ENCODE data around the gene PARN.
"Not testable (repeated sequence)": the region's sequence is repeated elsewhere in the genome, so short reads cannot be mapped to it uniquely, and the experiment has no call there.

Gene PARN, protein sequence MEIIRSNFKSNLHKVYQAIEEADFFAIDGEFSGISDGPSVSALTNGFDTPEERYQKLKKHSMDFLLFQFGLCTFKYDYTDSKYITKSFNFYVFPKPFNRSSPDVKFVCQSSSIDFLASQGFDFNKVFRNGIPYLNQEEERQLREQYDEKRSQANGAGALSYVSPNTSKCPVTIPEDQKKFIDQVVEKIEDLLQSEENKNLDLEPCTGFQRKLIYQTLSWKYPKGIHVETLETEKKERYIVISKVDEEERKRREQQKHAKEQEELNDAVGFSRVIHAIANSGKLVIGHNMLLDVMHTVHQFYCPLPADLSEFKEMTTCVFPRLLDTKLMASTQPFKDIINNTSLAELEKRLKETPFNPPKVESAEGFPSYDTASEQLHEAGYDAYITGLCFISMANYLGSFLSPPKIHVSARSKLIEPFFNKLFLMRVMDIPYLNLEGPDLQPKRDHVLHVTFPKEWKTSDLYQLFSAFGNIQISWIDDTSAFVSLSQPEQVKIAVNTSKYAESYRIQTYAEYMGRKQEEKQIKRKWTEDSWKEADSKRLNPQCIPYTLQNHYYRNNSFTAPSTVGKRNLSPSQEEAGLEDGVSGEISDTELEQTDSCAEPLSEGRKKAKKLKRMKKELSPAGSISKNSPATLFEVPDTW

DNA sequence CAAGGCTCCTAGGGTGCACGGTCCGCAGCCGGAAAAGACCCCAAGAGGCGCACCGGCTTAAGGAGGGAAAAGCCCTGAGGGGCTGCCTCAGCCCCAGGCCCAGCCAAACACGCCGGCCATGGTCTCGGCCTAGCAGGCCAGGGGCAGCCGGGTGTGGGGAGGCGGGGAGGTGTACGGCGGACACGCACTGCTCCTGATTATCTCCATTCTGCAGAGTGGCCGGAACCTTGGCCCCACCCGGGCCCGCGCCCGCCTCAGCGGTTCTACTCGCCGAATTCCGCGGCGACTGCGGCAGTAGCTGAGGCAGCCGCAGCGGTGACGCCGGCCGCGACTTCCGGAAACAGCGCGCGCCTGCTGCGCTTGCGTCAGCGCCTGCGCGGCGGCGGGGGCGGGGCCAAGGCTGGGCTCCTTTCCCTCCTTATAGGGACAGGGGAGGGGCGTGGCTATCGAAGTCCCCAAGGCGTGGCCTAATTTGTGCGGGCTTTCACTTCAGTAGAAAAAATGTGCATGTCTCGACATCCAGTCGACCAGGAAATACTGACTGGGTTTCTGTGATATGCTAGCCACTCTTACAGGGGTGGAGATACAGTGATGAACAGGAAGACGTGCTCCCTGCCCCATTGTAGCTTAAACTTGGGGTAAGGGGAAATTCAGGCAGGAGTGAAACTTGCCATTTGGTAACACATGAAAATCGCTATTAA lies at the start of gene PARN:
TSS of gene PARN (minus strand) at position 342 of the 701 bp plus-strand sequence. CDS start at position 207, 135 bp downstream.
- peak; percentile 98 for DNase-seq

DNA sequence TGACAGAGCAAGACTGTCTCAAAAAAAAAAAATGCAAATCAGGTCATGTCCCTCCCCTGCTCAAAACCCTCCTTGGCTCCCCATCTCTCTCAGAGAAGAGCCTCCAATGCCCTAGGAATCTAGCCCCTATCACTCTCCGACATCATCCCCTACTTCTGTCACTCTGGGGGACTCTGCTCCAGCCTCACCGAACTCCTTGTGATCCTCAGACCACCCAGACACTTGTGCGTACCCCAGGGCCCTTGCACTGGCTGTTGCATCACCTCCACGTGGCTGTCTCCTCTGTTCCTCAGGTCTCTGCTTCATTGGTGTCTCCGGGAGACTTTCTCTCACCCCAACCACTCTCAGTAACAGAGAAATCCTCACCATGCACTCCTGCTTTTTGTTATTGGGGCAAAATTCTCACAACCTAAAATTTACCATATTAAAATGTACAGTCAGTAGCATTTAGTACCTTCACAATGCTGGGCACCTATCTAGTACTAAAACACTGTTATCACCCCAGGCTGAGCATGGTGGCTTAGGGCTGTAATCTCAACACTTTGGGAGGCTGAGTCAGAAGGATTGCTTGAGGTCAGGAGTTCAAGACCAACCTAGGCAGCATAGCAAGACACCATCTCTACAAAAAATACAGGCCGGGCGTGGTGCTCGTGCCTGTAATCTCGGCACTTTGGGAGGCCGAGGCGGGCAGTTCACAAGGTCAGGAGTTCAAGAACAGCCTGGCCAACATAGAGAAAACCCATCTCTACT lies 48.9 kb upstream of the PARN start:
- no peak for DNase-seq

GRCh38 chr16:14677627-14678026 lies 47.6 kb upstream of the PARN start:
- DNase-seq, result no peak

- DNase-seq, result no peak
Measured at GRCh38 chr16:14676633-14677032, 46.6 kb upstream of the PARN start.

DNA sequence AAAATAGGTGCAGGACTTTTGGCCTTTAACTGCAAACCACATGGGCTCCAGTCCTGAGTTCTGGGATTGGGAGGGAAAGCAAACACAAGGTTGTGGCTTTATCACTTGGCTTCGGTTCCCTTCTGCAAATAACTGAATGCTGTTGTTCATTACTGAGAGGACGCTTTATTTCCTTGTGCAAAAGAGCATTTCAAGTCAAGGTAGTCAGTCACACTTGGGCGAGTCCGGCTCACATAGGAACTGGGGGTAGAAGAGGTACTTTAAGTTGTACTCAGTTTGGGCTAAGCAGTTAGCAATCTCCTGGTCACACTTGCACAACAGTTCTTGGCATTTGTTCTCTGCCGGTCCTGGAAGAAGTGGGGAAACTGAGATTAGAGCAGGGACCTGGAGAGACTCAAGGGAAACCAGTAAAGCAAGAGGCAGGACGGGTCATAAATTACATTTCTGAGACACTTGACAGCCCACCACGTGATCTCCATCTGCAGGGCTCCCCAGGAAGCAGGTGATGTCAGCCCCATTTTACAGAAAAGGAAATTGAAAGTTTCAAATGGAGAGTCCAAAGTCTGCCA lies 42.4 kb upstream of the PARN start:
- DNase-seq, result no peak

DNA sequence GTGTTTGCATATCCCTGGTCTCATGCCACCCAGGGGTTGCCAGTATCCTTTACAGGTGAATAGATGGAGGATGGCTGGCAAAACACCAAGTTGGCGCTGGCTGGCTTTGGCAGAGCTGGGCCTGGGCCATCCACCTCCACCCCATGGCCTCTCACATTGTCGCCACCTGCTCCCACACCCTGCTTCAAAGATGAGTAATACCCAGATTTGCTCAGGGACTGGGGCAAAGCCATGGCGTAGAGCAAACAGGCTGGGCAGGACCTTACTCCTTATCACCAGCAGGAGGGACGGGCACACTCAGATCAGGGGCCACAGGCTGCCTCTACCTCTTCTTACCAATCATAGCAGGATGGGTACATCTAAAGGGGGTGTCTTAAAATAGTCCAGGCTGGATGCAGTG lies 39.7 kb upstream of the PARN start:
- DNase-seq, result no peak

DNA sequence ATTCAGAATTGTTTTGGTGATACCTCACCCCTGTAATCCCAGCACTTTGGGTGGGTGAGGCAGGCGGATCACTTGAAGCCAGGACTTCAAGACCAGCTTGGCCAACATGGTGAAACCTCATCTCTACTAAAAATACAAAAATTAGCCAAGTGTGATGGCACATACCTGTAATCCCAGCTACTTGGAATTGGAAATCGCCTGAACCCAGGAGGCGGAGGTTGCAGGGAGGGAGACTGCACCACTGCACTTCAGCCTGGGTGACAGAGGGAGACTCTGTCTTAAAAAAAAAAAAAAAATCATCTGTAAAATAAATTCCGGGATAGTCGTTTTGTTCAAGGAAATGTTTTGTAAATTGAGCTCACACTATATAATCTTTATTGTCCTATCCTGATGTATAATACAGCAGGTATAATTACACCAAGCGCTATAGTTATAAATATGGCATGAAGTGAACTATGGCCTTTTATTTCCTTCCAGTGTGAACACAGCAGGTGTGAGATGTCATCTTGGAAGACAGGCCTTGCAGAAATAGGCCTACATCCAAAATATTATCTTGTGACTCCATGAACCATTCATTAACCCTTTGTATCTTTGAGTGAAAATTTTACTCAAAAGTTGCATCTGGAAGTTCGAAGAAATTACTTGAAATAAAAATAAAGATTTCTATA lies 38.6 kb upstream of the PARN start:
- no peak for DNase-seq

DNA sequence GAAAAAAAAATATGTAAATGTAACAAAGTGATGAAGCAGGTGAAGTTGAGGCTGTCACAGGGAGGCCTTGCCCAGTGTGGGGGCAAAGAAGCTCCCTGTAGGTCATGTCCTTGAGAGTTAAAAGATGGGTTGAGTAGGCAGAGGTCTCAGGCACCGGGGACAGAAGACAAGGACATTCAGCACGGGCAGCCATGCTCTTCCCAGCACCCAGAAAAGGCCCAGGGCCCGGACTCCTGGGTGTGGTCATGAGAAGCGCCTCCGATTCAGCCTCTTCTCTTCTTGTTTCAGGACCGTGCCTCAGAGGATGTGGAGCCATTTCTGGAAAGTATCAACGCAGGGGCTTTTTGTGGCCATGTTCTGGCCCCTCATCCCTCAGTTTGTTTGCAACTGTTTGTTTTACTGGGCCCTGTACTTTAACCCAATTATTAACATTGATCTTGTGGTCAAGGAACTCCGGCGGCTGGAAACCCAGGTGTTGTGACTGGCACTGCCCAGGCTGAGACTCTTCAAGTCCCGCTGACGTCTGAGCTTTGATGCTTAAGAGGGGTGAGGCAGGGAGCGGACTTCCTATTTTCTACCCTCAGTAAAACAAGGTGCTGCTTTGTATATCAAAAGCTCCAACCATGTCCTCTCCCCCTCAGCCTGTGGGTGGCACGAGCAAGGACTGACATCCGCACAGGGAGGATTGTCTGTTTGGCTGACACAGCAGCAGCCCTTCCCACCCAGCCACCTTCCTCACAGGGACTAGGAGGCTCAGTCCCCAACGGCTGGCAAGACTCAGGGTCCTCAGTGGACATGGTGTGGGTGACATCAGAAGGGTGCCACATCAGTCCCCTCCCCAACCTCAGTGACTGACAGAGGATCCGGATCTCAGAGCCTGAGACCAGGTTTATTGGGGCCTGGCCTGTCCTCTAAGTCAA lies 37.5 kb upstream of the PARN start:
- DNase-seq, result no peak

- peak in 1 of 2 donors; percentile 4 for DNase-seq
Measured at GRCh38 chr16:14658063-14658462, 28.0 kb upstream of the PARN start.

DNA sequence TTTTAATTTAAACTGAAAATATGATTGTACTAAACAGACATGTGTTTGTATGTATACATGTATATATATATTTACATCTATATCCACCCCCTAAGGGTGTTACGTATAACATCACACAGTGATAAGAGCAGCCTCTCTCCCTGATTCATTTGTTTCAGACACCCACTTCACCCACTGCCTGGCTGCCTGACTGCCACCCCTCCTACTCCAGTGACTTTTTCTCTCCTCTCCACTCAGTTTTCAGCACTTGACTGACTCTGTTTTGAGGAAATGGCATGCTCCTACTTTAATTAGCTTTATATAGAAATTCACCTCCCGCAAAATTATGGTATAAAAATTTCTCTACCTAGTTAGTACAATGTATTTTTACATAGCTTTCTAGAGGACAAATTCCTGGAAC lies 22.7 kb upstream of the PARN start:
- DNase-seq, result no peak

GRCh38 chr16:14650629-14651028 lies 20.6 kb upstream of the PARN start:
- no peak for DNase-seq

GRCh38 chr16:14649816-14650215 lies 19.8 kb upstream of the PARN start:
- no peak for DNase-seq

GRCh38 chr16:14641926-14642325 lies 11.9 kb upstream of the PARN start:
- DNase-seq, result no peak

DNA sequence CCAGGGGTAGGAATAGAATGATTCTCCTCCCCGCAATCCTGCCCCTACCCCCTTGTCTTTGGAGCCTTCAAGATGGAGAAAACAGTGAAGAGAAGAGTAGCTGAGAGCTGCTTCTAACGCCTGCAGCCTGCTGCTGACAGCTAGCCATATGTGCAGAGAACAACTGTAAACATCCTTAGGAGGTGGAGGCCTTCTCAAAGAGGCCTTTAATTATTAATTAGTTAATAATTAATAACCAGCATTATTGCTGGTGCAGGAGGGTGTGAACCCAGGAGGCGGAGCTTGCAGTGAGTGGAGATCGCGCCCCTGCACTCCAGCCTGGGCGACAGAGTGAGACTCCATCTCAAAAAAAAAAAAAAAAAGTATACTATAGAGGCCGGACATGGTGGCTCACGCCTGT lies 11.1 kb upstream of the PARN start:
- no peak for DNase-seq

- no peak for DNase-seq
Measured at GRCh38 chr16:14640538-14640937, 10.5 kb upstream of the PARN start.

- DNase-seq, result not testable (repeated sequence)
Measured at GRCh38 chr16:14636951-14637240, 6.8 kb upstream of the PARN start.

DNA sequence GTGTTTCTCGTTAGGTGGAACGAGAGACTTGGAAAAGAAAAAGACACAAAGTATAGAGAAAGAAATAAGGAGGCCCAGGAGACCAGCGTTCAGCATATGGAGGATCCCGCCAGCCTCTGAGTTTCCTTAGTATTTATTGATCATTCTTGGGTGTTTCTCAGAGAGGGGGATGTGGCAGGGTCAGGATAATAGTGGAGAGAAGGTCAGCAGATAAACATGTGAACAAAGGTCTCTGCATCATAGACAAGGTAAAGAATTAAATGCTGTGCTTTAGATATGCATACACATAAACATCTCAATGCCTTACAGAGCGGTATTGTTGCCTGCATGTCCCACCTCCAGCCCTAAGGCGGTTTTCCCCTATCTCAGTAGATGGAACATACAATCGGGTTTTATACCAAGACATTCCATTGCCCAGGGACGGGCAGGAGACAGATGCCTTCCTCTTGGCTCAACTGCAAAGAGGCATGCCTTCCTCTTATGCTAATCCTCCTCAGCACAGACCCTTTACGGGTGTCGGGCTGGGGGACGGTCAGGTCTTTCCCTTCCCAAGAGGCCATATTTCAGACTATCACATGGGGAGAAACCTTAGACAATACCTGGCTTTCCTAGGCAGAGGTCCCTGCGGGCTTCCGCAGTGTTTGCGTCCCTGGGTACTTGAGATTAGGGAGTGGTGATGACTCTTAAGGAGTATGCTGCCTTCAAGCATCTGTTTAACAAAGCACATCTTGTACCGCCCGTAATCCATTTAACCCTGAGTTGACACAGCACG lies 6.3 kb upstream of the PARN start:
- DNase-seq, result not testable (repeated sequence)

DNA sequence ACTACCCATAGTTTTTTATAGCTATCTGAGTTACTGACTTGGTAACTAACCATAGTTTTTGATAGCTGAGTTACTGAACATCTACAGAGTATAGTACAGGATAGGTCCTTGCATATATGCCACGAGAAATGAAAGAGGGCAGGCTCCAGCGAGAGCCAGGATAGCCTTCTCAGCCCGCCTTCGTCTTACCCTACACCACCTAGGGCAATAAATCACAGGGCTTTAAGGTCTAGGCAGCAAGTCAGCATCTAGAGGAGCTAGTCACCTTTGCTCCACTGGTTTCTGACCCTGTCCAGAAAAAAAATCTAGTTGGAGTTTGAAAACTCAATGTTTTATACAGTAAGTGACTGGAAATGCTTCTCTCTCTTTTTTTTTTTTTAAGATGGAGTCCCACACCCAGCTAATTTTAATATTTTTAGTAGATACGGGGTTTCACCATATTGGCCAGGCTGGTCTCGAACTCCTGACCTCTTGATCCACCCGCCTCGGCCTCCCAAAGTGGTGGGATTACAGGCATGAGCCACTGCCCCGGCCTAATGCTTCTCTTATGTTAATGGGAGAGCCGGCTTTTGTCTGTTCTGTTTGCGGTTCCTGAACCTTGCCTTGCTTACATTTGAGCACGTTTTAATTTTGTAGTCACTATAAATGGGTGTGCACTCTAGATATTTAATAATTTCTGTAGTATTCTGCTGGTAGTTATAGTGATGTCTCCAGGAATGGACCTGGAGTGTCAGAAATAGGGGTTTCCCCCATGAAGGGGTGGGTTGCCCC lies 5.5 kb upstream of the PARN start:
- no peak for DNase-seq

GRCh38 chr16:14634389-14634725 lies 4.3 kb upstream of the PARN start:
- DNase-seq, result no peak

All from CD4-positive, alpha-beta T cell treated with Interleukin-1 beta for 1 hour (primary cell).